Keratinocyte (primary cell): ENCODE results near the gene EPHB2.

ENCODE experiments used
- CTCF ChIP-seq, 3 experiments: IDR thresholded peaks in 1 of 3; conservative IDR thresholded peaks in 1 of 3; optimal IDR thresholded peaks in 1 of 3; 2 replicates in 2 of 3; 3 replicates in 1 of 3; pipeline versions ENCODE3 to v1.5.1; 2011; ENCODE audit warnings: low read length in 3 of 3, mild to moderate bottlenecking in 3 of 3, moderate library complexity in 2 of 3, control low read depth in 1 of 3, inconsistent platforms in 1 of 3; ENCODE audit not compliant: insufficient read depth in 2 of 3; ENCODE audit errors: extremely low read depth in 1 of 3
- EZH2 ChIP-seq: IDR thresholded peaks from one replicate; pipeline ENCODE4 v1.6.1; 2012; ENCODE audit warnings: inconsistent platforms, mild to moderate bottlenecking, low read length, moderate library complexity

- TF ChIP-seq CTCF (optimal IDR thresholded peaks at IDR 0.05 in 1 of 3, IDR thresholded peaks at IDR 0.05 in 1 of 3, conservative IDR thresholded peaks at IDR 0.05 in 1 of 3; ENCODE audit: extremely low read depth in 1 of 3, insufficient read depth in 2 of 3, low read length in 3 of 3), result no peak
- TF ChIP-seq EZH2, result no peak
These were observed 19.3 kb downstream of the EPHB2 start for GRCh38 chr1:22729912-22730311.
